Neural cell (in vitro differentiated cells): Measurements from ENCODE around the gene PLEKHG3. TPM values are rescaled to one million over a fixed set of nuclear protein-coding genes. Genes with fewer than 3 reads are reported as not detected.

Experiments used
- H2AFZ ChIP-seq: fragments of 200-600, 300-800 bp; sonication (generic), shearing (Covaris generic); 2 replicates; pipeline ENCODE4 v1.6.0; 2014; ENCODE audit warnings: low read depth, mild to moderate bottlenecking, antibody characterized with exemption, low read length, moderate library complexity
- H3F3A ChIP-seq: fragments of 200-600 bp; shearing (Covaris generic); 2 replicates; pipeline ENCODE4 v1.6.1; 2016; ENCODE audit warnings: mild to moderate bottlenecking, moderate library complexity, mixed read lengths, antibody characterized with exemption, low read length; ENCODE audit not compliant: insufficient read depth, poor library complexity, severe bottlenecking
- H3K27ac ChIP-seq: fragments of 200-600, 300-800 bp; sonication (generic), shearing (Covaris generic); 2 replicates; pipeline ENCODE4 v1.5.1; 2014; ENCODE audit warnings: mild to moderate bottlenecking, low read length, moderate library complexity
- H3K27me3 ChIP-seq: fragments of 300-800, 200-600 bp; sonication (generic), shearing (Covaris generic); 2 replicates; pipeline ENCODE4 v1.6.0; 2014; ENCODE audit warnings: mild to moderate bottlenecking, low read depth, low read length, moderate library complexity; ENCODE audit not compliant: insufficient read depth
- H3K36me3 ChIP-seq: fragments of 300-800, 200-600 bp; sonication (generic), shearing (Covaris generic); 2 replicates; pipeline ENCODE4 v1.5.1; 2014; ENCODE audit warnings: mild to moderate bottlenecking, antibody characterized with exemption, low read length, moderate library complexity; ENCODE audit not compliant: insufficient read depth
- H3K4me2 ChIP-seq: fragments of 300-800, 200-600 bp; sonication (generic), shearing (Covaris generic); 2 replicates; pipeline ENCODE4 v1.6.0; 2014; ENCODE audit warnings: mild to moderate bottlenecking, low read length
- H3K4me3 ChIP-seq: fragments of 300-800, 200-600 bp; sonication (generic), shearing (Covaris generic); 2 replicates; pipeline ENCODE4 v1.5.1; 2014; ENCODE audit warnings: mild to moderate bottlenecking, low read length, moderate library complexity
- H3K79me2 ChIP-seq: fragments of 200-600 bp; shearing (Covaris generic); replicated peaks from 2 replicates; pipeline ENCODE4 v1.6.0; 2014; ENCODE audit warnings: mild to moderate bottlenecking, low read length, moderate library complexity; ENCODE audit not compliant: insufficient read depth
- H3K9ac ChIP-seq: fragments of 300-800, 200-600 bp; sonication (generic), shearing (Covaris generic); 2 replicates; pipeline ENCODE4 v1.6.1; 2016; ENCODE audit warnings: mild to moderate bottlenecking, low read length, mixed read lengths
- H3K9me2 ChIP-seq: fragments of 200-600 bp; shearing (Covaris generic); 2 replicates; pipeline ENCODE4 v1.6.1; 2016; ENCODE audit warnings: mild to moderate bottlenecking, low read length, mixed read lengths; ENCODE audit not compliant: insufficient read depth
- H3K9me3 ChIP-seq: fragments of 200-600, 300-800 bp; sonication (generic), shearing (Covaris generic); 2 replicates; pipeline ENCODE4 v1.6.1; 2016; ENCODE audit warnings: mild to moderate bottlenecking, mixed run types, low read length, moderate library complexity, mixed read lengths
- H4K20me1 ChIP-seq: fragments of 200-600 bp; shearing (Covaris generic); 2 replicates; pipeline ENCODE4 v1.6.1; 2016; ENCODE audit warnings: mild to moderate bottlenecking, mixed run types; ENCODE audit not compliant: insufficient read depth
- EP300 ChIP-seq: fragments of 450-650 bp; conservative IDR thresholded peaks from 2 replicates; pipeline ENCODE4 v1.6.1; 2014; ENCODE audit warnings: antibody characterized with exemption, mild to moderate bottlenecking, moderate library complexity; ENCODE audit not compliant: poor library complexity, severe bottlenecking
- EZH2 ChIP-seq: fragments of 200-600, 300-800 bp; shearing (Covaris generic), sonication (generic); IDR thresholded peaks from 2 replicates; pipeline ENCODE4 v1.6.1; 2014; ENCODE audit warnings: antibody characterized with exemption, low read length, borderline replicate concordance, mild to moderate bottlenecking; ENCODE audit not compliant: insufficient read depth, poor library complexity, severe bottlenecking
- MXI1 ChIP-seq: fragments of 450-650 bp; conservative IDR thresholded peaks from 2 replicates; pipeline ENCODE4 v1.6.1; 2014; ENCODE audit warnings: antibody characterized with exemption, mild to moderate bottlenecking; ENCODE audit not compliant: poor library complexity, severe bottlenecking
- POLR2AphosphoS5 ChIP-seq: IDR thresholded peaks from 2 replicates; pipeline ENCODE4 v1.6.1; 2012
- RAD21 ChIP-seq: fragments of 450-650 bp; conservative IDR thresholded peaks from 2 replicates; pipeline ENCODE4 v1.6.1; 2014; ENCODE audit warnings: antibody characterized with exemption, mild to moderate bottlenecking, moderate library complexity
- SMC3 ChIP-seq: fragments of 450-650 bp; conservative IDR thresholded peaks from 2 replicates; pipeline ENCODE4 v1.6.1; 2014; ENCODE audit warnings: antibody characterized with exemption, mild to moderate bottlenecking, moderate library complexity; ENCODE audit not compliant: poor library complexity
- TAF1 ChIP-seq: IDR thresholded peaks from 2 replicates; pipeline ENCODE4 v1.6.1; 2012; ENCODE audit warnings: low read depth
- polyA plus RNA-seq: library from polyadenylated mRNA; depleted of rRNA; stranded (reverse); fragments of >200 nt; gene quantifications from 2 replicates; pipeline ENCODE4 v1.2.3, GENCODE V29; 2014
- TF ChIP-seq, protein P1 (sequence below): IDR thresholded peaks from 2 replicates; pipeline ENCODE4 v1.6.1; 2012; ENCODE audit warnings: borderline replicate concordance
- TF ChIP-seq, protein P2 (sequence below): fragments of 450-650 bp; IDR thresholded peaks from 2 replicates; pipeline ENCODE4 v1.5.1; 2014; ENCODE audit warnings: antibody characterized with exemption, mild to moderate bottlenecking, moderate library complexity; ENCODE audit not compliant: poor library complexity, severe bottlenecking

Gene PLEKHG3
- polyA plus RNA-seq, 1 donor from 2014 or later, result 15.8 TPM

DNA sequence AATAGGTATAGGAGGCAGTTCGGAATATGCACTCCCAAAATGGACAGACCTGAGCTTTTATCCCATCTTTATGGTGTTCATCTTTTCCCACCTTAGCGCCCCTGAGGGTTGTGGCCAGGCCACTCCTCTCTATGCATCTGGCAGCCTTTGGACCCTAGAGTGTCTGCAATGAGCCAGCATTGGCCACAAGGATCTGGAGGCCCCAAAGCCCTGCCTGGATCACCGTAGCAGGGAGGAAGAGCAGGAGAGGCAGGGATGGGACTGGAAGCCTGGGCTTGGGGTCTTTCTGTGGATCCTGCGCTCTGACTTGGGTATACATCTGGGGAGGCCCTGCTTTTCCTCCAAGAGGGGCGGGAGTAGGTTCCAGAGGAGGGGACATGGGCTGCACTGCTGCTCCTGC is 52.5 kb downstream of the PLEKHG3 start:
- H3K79me2 ChIP-seq, result no peaks in the 10 kb centered on the region
- no peak overlapping the region for H3K27ac ChIP-seq
- TF ChIP-seq POLR2AphosphoS5 (no peak), MXI1 (no peak), EP300 (no peak), SMC3 (no peak), EZH2 (no peak), TAF1 (no peak), RAD21 (no peak)
- TF ChIP-seq, protein P1, sequence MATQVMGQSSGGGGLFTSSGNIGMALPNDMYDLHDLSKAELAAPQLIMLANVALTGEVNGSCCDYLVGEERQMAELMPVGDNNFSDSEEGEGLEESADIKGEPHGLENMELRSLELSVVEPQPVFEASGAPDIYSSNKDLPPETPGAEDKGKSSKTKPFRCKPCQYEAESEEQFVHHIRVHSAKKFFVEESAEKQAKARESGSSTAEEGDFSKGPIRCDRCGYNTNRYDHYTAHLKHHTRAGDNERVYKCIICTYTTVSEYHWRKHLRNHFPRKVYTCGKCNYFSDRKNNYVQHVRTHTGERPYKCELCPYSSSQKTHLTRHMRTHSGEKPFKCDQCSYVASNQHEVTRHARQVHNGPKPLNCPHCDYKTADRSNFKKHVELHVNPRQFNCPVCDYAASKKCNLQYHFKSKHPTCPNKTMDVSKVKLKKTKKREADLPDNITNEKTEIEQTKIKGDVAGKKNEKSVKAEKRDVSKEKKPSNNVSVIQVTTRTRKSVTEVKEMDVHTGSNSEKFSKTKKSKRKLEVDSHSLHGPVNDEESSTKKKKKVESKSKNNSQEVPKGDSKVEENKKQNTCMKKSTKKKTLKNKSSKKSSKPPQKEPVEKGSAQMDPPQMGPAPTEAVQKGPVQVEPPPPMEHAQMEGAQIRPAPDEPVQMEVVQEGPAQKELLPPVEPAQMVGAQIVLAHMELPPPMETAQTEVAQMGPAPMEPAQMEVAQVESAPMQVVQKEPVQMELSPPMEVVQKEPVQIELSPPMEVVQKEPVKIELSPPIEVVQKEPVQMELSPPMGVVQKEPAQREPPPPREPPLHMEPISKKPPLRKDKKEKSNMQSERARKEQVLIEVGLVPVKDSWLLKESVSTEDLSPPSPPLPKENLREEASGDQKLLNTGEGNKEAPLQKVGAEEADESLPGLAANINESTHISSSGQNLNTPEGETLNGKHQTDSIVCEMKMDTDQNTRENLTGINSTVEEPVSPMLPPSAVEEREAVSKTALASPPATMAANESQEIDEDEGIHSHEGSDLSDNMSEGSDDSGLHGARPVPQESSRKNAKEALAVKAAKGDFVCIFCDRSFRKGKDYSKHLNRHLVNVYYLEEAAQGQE, result no peak
- TF ChIP-seq, protein P2, sequence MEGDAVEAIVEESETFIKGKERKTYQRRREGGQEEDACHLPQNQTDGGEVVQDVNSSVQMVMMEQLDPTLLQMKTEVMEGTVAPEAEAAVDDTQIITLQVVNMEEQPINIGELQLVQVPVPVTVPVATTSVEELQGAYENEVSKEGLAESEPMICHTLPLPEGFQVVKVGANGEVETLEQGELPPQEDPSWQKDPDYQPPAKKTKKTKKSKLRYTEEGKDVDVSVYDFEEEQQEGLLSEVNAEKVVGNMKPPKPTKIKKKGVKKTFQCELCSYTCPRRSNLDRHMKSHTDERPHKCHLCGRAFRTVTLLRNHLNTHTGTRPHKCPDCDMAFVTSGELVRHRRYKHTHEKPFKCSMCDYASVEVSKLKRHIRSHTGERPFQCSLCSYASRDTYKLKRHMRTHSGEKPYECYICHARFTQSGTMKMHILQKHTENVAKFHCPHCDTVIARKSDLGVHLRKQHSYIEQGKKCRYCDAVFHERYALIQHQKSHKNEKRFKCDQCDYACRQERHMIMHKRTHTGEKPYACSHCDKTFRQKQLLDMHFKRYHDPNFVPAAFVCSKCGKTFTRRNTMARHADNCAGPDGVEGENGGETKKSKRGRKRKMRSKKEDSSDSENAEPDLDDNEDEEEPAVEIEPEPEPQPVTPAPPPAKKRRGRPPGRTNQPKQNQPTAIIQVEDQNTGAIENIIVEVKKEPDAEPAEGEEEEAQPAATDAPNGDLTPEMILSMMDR, result no peak

DNA sequence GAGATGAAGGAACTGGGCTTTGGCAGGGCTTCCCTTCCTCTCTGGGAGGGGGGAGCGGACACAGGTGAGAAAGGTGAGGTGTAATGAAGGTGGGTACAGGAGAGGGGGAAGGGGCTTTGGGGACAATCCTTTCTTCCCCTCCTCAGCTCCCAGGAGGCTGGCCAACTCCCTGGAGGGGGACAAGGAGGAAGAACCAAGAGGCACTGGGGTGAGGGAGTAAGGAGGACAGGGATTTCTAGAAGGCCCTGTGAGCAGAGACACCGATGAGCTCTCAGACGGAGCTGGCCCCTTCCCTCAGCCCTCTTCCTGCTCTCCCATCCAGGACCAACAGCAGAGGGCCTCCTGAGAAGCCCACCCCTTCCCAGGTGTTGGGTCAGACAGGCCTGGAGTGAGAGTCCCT is 53.4 kb downstream of the PLEKHG3 start:
- Histone ChIP-seq H3K4me3 (no peak overlapping the region), H3F3A (no peaks in the 10 kb centered on the region), H3K9ac (no peak overlapping the region), H3K9me3 (no peaks in the 10 kb centered on the region), H3K27ac (no peak overlapping the region), H3K4me2 (no peak overlapping the region), H3K9me2 (no peaks in the 10 kb centered on the region), H3K36me3 (no peaks in the 10 kb centered on the region), H4K20me1 (no peaks in the 10 kb centered on the region), H3K27me3 (no peaks in the 10 kb centered on the region), H2AFZ (no peak overlapping the region), H3K79me2 (no peaks in the 10 kb centered on the region)
- TF ChIP-seq MXI1 (no peak), EZH2 (no peak), POLR2AphosphoS5 (no peak), TAF1 (no peak), EP300 (no peak), RAD21 (no peak), SMC3 (no peak)
- TF ChIP-seq, protein P2, result no peak
- TF ChIP-seq, protein P1, result no peak

More for the DNA sequence above, 52.5 kb downstream of the PLEKHG3 start:
- Histone ChIP-seq H3K9me2 (no peaks in the 10 kb centered on the region), H3K9me3 (no peaks in the 10 kb centered on the region), H2AFZ (no peak overlapping the region), H3K36me3 (no peaks in the 10 kb centered on the region), H3K27me3 (no peaks in the 10 kb centered on the region), H4K20me1 (no peaks in the 10 kb centered on the region), H3K9ac (no peak overlapping the region), H3K4me3 (no peak overlapping the region), H3K4me2 (no peak overlapping the region), H3F3A (no peaks in the 10 kb centered on the region)
